Muscle of arm (tissue), 12 donors: ENCODE data around the gene MYOM1. TPM values are rescaled to one million over a fixed set of nuclear protein-coding genes. Genes with fewer than 3 reads are reported as not detected.
"Not testable (repeated sequence)": the region's sequence is repeated elsewhere in the genome, so short reads cannot be mapped to it uniquely, and the experiment has no call there.

Experiments used
- DNase-seq: peaks from one replicate; pipeline ENCODE4 v3.0.0-alpha.2; 2013
- polyA plus RNA-seq, 12 donors: library from polyadenylated mRNA; unstranded; fragments of 120-200 nt; gene quantifications; one replicate each; pipeline ENCODE4 v1.2.1, GENCODE V29; 2013; ENCODE audit not compliant: insufficient read length in 12 of 12

Gene MYOM1
- polyA plus RNA-seq, 12 donors, result 243 to 883 (median 640) TPM

DNA sequence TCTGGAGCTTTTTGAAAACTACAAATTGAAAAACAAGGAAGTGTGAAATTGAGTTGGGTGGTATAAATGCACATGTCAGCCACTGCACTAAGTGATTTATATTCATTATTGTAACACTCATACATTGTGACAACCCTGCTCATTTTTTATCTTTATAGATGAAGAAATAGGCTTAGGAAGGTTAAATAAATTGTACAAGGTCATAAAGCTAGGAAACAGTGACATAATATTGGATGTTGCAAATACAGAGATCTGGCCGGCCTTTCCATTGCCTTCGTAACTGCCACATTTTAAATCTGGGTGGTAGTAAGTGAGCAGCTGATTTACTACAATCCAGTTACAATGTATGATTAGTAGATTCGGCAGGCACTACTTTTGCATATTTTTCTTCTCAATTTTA, 130.2 kb downstream of the MYOM1 start:
- no peak for DNase-seq

DNA sequence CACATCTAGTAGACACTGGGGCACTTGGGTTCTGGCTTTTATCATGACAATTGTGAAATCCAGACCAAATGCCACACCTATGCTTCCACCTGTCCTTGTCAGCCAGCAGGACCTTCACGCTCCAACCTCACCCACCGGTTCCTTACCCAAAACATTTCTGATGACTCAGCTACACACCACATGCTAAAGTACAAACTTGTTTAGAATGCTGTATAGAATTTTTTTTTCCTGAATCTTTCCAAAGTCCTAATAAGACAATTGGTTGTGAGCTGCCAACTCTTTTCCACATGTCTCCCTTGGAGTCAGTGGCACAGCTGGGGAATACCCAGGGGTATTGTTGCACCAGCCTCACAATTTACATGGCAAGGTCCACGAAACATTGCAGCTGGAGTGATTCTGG, 131.3 kb downstream of the MYOM1 start:
- DNase-seq, result no peak

DNA sequence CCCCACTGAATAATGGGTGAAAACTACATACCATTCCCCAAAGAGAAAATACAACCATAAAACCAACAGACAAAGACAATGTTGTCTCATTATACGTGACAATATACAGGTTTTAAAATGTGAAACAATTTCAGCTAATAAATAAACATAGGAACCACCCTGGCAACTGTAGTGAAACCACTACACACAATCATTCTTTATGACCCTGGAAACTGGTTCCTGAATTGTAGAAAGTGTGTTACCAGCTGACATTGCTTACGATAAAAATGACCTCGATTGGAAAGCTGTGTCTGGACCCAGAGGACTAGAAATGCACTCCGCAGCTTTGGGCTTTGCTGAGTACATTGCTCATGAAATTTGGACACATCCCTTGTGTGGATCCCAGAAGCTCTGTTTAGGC, 132.9 kb downstream of the MYOM1 start:
- DNase-seq, result no peak

DNA sequence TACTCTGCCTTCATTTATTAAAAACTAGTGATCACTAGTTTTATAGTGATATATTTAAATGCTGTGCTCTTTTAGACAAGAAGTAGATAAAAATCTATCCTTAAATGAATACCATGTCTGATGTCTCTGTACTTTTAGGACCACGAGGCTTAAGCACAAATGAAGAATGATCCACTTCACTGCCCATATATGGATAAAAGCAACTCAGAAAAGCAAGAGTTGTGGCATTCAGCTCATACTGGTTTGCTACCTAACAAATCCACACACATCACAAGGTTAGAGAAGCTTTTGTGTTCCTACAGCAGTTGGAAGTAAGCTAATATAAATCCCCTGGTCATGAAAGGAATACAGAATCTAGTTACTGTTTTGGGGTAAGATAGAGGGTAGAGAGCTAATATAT, 134.2 kb downstream of the MYOM1 start:
- no peak for DNase-seq

DNA sequence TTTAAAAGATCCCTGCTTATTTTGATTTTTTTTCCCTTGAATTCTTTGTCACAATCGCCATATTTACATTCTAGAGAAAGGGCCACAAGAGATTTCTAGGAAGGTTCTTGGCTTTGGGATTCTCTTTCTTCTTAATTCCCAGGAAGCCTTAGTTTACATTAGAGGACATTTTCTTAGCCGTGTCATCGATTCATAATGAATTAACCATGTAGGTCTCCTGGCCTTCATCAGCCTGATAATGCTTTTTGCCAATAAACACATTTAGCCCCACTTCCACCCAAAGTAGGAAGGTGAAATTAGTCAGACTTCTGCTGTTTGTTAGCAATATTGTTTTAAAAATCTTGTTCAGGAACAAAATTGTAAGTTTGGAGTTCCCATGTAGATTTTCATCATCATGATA, 135.6 kb downstream of the MYOM1 start:
- DNase-seq, result no peak

DNA sequence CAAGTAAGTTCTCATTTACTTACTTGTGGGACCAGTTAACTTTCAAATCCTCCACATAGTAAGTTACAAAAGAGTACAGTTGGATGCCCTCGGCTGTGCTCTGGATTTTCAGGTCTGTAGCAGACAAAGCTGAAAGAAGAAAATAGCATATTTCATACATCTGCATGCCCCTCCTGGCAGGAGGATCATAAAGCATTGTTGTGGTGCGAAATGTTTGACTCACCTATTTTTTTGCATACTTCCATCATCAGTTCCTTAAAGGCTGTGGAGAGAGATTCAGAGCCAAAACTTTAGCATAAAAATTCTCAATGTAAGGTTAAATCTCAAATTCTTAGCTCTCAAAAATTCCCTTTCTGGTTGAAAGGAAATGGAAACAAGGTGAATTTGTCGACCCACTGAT, 136.0 kb downstream of the MYOM1 start:
- DNase-seq, result no peak

DNA sequence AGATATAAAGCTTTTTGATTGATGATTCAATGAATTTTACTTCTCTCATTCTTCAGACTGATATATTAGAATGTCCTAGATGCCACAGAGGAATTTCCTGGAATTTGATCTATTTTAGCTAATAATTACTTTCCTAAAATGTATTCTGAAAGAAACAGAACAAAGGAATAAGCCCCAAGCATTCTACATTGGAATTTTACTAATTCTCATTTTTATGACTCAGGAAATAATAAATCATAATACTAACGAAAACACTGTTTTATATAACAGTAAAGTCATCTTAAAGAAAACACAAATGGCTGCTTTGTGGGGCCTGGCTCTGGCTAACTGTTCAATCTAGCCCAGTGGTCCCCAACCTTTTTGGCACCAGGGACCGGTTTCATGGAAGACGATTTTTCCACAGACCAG, 138.2 kb downstream of the MYOM1 start:
- DNase-seq, result no peak

DNA sequence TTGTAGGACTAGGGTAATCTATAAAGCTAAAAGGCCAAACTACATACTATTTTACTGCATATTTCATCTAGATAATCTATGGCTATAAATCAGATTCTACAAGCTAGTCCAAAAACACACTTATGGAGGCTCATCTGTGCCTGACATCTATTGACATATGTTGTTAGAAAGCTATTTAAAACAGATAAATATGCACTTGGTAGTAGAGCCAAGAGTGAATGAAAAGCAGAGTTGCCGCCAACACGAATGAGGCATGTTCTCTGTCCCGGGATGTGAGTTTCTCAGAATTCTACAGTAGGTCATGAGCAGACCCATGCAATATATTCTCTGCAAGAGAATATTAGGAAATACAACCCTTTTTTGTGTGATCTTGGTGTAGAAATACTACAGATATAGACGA, 140.1 kb downstream of the MYOM1 start:
- DNase-seq, result no peak

DNA sequence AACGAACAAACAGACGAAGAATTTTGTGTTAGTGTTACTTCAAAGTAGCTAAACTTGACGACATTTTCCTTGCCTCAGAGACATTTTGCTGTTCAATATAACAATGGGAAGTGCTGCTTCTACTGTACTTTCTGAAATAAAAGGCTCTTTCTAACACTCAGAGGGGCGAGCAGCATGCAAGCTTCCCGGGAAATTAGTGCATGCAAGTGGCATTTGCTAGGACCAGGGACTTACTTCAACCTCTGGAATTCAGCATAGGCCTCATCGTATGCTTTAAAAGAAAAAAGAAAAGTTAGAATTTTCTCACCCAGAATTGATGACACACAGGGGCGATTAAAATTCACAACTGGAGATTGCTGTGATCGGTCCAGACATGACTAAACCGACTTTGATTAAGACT, 144.3 kb downstream of the MYOM1 start:
- DNase-seq, result no peak

DNA sequence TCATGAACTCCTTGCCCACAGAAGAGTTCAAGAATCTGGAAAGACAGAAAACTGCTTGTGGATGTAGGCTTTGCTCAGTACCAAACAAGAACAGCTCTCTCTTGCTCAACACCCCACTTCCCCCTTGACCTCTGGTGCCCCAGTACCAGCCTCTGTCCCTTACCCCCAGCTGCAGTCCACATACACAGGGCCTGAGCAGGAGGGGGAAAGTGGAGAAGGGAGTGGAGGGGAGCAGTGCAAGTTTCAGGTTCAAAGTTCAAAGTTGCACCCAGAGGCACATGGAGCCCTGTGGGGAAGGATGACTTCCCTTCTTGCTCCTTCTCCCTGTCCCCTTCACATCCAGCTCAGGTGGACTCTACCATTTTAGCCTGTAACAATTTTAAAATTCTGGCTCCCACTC, 145.7 kb downstream of the MYOM1 start:
- no peak for DNase-seq

DNA sequence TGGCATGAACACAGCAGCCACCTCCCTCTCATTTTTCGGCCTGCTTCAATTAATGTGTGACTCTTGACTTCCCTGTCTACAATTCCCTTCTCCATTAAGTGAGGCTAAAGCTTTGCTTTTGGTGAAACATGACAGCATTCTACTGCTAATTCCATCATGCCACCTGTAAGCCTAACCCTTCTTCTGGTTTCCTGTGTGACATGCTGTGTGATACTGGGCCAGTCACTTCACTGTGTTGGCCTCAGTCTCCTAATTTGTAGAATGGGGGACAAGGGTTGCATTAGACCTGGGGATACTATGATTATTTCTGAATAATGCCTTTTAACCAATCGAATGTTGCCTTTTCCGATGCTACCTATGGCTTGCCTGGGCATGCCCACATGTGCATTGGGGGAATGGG, 146.4 kb downstream of the MYOM1 start:
- not testable (repeated sequence) for DNase-seq

DNA sequence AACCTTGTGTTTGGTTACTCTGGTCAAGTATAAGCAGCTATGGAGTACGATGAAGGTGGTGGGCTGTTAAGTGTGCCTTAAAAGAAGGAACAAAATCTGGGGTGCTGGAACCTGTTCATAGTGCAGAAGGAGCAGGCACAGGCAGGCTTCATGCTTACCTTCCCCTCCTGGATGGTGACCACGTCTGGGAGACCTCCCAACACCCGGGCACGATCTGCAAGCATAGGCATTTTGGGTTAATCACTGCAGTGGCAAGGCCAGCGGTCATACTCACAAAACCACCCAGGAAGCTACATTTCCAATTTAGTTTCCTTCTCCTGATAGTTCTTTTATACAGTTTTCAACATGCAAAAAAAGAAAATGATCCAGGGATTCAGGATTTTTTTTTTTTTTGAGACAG, 148.1 kb downstream of the MYOM1 start:
- DNase-seq, result no peak

DNA sequence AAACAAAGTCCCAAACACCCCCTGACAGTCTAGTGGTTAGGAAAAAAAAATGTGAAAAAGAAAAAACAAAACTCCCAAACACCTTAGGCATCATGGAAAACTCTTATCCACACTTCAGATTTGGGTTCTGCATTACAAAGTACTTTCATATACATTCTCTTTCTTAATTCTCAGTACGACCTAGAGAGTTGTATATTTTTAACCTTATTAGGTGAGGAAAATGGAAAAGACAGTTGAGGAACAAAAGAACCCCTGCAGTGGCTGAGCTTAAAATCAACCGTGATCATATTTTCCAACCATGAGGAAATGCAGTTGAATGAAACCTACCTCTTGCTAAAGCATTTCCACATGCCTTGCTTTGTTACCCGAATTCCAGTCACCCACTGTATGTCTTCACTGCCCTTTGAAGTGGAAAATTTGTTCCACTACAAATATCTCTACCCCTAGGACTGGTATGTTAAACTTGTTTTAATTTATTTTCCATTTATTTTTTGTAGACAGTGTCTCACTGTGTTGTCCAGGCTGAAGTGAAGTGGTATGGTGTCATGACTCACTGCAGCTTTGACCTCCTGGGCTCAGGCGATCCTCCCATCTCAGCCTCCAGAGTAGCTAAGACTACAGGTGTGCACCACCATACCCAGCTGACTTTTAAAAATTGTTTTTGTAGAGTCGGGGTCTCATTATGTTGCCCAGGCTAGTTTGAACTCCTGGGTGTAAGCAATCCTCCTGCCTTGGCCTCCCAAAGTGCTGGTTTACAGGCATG, 149.9 kb downstream of the MYOM1 start:
- DNase-seq, result no peak

DNA sequence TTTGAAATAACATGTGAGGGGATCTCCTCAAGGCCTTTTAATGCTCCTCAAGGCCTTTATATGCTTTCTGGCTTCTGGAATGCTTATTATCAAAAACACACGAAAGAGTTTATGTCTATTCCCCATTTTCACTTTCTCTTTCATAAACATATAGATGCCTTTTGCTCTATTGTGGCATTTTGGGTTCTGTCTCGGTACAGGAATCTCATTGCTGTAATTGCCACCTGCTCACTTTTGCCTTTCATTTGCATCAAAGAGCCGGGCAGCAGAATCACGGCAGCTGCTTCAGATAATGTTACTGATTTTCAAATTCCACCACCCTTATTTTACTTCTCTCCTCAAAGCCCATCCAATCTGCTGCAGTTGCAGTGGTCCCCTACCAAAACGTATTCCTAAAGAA, 152.0 kb downstream of the MYOM1 start:
- no peak for DNase-seq

DNA sequence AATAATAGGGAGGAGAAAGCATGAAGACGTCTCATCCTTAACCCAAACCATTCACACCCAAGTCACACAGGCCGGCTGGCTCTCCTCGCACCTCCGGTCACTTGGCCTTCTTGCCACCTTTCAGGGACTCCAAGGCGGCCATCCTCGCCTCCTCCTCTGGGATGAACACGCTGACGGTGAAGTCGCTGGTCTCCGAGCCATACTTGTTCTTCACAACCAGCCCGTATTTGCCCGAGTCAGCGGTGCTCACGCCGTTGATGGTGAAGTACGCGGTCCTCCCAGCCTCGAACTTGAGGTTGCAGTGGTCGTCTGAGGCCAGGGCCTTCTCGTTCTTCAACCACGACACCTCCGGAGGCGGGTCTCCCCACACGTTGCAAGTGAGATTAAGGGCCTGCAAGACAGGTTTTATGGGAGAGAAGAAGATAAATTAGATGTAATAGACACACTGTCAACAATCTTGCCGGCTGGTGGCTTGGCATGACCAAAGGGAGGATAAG, 152.6 kb downstream of the MYOM1 start:
- no peak for DNase-seq

DNA sequence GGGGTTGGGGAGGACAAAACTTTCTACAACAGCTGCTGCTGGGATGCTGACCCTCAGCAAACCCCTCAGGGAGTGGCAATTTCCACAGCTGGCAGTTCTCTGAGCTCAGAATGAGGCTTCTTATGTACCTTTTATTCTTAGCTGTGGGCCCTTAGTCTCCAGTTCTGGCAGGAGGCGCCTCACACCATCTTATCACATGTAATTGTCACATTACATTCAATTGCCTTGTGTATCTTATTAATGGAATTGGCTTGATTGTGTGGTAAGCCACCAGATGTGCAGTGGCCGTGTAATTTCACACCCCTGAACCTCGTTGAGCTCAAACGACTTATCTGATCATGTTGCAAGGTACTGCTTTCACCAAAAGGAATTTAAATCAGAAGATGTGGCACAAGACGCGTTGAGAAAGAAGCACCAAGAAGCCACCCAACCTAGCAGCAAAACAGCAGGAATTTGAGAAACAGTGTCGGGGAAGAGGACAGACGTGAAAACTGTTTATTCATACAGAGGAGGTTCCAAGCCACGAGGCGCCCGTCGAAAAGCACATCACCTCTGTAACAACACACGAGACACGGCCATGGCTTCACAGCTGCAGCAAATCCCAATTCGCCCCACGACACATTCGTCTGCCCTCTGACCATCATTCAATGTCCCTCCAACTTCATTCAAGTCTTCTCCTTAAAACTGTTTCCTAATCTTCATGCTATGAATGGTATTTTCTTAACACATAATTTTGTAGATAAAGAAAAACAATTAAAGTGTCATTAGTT, 153.2 kb downstream of the MYOM1 start:
- DNase-seq, result no peak

DNA sequence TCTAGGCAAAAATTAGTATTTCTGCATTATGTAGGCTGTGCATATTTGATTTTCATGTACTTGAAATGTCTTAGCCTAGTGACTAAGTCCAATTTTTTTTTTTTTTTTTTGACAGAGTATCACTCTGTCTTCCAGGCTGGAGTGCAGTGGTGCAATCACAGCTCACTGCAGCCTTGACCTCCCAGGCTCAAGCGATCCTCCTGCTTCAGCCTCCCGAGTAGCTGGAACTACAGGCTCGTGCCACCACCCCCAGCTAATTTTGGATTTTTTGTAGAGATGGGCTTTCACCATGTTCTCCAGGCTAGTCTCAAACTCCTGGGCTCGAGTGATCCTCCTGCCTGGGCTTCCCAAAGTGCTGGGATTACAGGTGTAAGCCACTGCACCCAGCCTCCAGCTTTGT, 156.0 kb downstream of the MYOM1 start:
- DNase-seq, result not testable (repeated sequence)

DNA sequence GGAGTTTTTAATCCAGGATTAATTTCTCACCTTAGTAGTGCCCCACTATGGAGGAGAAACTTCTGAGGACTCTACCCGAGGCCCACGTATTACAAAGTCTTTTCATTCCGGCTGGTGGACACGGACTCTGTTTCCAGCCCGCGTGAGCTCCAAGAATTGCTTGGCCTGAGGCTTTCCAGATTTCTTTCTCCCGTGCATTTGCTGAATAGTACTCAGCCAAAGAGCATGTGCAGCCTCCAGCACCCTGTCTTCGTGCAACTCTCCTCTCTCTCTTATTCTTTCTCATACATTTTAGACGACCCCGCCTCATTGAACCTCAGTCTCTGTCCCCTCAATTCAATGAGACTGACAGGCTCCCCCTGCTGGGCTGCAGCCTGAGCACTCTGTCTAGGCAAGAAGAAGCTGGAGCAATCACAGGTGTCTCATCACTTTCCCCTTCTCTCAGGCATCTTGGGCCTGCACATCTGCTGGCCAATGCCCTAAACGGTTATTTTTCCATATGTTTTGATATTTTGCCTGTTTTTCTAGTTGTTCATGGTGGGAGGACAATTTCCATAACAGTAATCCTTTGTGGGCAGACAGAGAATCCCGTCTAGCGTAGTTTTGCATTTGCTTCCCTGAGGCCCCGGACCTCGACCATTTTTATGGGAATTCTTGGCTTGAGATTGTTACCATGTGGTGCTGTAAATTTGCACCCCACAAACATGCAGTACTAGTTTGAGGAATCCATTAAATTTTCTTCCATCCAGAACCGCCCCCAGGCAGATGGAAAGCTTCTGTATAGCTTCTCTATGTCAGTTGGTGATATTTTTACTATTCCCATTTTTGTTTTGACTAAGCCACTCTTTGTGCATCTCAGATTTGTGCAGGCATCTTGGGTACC, 156.7 kb downstream of the MYOM1 start:
- DNase-seq, result peak; percentile 67

DNA sequence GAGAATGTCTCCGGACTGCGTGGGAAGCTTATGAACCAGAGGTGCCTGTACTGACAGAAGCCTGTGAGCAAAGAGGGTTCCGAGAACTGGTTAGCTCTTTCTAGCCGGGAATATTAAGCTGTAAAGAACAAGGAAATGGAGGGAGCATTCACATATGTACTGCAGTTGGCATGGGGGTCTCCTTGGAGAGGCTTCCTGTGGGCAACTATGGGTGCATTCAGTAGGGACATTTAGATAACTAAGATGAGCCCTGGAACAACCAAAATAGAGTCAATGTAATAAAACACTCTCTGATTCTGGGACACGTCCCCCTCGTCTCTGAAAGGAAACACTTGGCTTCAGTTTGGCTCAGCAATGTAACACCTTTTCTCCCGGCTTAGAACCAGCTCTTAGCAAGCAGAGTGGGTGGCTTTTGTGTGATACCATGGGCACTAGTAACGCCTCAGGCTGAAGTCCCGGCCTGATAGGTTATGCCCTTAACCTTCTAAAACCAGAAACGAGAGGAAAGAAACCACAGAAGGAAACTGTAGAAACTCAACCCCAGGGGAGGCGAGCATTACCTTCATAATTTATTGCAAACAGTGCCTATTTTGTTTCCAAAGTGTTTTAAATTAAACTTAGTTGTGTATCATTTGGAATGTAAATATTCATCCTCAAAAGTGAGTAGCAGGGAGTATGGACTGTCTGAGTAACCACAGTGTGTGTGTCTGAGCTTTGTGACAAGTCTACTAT, 158.0 kb downstream of the MYOM1 start:
- DNase-seq, result no peak

DNA sequence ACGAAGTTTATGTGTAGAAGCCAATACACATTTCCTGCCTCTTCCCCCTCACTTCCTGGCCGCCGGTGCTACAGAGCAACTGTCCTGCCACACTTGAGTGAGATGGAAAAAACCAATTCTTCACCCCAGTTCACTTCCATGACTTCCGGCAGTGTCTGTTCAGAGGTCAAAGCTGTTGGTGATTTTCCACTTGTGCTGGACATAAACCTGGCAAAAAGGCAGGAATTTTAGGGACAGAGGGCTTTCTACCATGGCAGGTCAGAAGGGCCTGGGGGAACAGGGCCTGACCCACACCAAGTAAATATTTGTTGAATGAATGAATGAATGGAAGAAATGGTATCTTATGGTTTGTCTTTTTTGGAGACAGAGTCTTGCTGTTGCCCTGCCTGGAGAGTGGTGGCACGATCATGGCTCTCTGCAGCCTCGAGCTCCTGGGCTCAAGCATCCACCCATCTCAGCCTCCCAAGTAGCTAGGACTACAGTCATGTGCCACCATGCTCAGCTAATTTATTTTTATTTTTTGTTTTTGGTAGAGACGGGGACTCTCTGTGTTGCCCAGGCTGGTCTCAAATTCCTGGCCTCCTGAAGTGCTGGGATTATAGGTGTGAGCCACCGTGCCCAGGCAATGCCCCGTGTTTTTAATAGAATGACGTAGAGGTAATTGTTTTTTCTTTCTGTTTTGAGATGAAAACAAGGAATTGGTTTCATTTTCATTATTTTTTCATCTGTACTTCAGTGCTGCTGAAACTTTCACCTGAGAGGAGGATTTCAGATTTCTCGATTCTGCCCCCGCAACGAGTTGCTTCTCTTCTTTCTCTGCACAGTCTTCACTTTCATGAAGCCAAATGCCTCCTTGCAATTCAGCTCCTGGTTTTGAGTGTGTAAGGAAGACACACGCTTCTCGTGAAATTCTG, 158.8 kb downstream of the MYOM1 start:
- DNase-seq, result no peak
